OCI-LY1 (cell line): Measurements from ENCODE around the gene TPSAB1.
"Not testable (repeated sequence)": the region's sequence is repeated elsewhere in the genome, so short reads cannot be mapped to it uniquely, and the experiment has no call there.

Experiments
- H2AFZ ChIP-seq: fragments of 200-600 bp; sonication (generic), shearing (Covaris generic); 2 replicates; pipeline ENCODE4 v1.6.0; 2014; ENCODE audit warnings: antibody characterized with exemption, mild to moderate bottlenecking, low read length
- H3F3A ChIP-seq: fragments of 200-600 bp; sonication (generic), shearing (Covaris generic); 2 replicates; pipeline ENCODE4 v1.6.0; 2014; ENCODE audit warnings: mild to moderate bottlenecking, antibody characterized with exemption, low read length, moderate library complexity; ENCODE audit not compliant: insufficient read depth
- H3K27ac ChIP-seq: fragments of 200-600 bp; sonication (generic); 2 replicates; pipeline ENCODE4 v1.5.1; 2014; ENCODE audit warnings: low read length, mixed run types, mild to moderate bottlenecking, low read depth; ENCODE audit not compliant: poor library complexity, severe bottlenecking
- H3K27me3 ChIP-seq: fragments of 200-600 bp; sonication (generic); 2 replicates; pipeline ENCODE4 v1.6.0; 2014; ENCODE audit warnings: antibody characterized with exemption, mild to moderate bottlenecking, low read length, moderate library complexity; ENCODE audit not compliant: insufficient read depth
- H3K36me3 ChIP-seq: fragments of 200-600 bp; sonication (generic); 2 replicates; pipeline ENCODE4 v1.6.1; 2014; ENCODE audit warnings: mild to moderate bottlenecking, antibody characterized with exemption, low read length, moderate library complexity, mixed read lengths; ENCODE audit not compliant: insufficient read depth
- H3K4me1 ChIP-seq: fragments of 200-600 bp; sonication (generic); 2 replicates; pipeline ENCODE4 v1.5.1; 2014; ENCODE audit warnings: mild to moderate bottlenecking, low read length, moderate library complexity; ENCODE audit not compliant: insufficient read depth, severe bottlenecking
- H3K4me2 ChIP-seq: fragments of 200-600 bp; sonication (generic), shearing (Covaris generic); 2 replicates; pipeline ENCODE4 v1.6.1; 2014; ENCODE audit warnings: low read length
- H3K4me3 ChIP-seq: fragments of 200-600 bp; sonication (generic); 2 replicates; pipeline ENCODE4 v1.5.1; 2014; ENCODE audit warnings: low read length, low read depth, mild to moderate bottlenecking, mixed read lengths; ENCODE audit not compliant: poor library complexity, severe bottlenecking
- H3K79me2 ChIP-seq: fragments of 200-600 bp; shearing (Covaris generic); 2 replicates; pipeline ENCODE4 v1.6.1; 2016; ENCODE audit warnings: mixed run types, low read length, mixed read lengths; ENCODE audit not compliant: insufficient read depth
- H3K9ac ChIP-seq: fragments of 200-600 bp; sonication (generic), shearing (Covaris generic); 2 replicates; pipeline ENCODE4 v1.6.1; 2014; ENCODE audit warnings: mild to moderate bottlenecking, low read length, mixed read lengths
- H3K9me2 ChIP-seq: fragments of 200-600 bp; sonication (generic), shearing (Covaris generic); 2 replicates; pipeline ENCODE4 v1.6.1; 2014; ENCODE audit warnings: low read depth, mild to moderate bottlenecking, low read length, mixed read lengths
- H3K9me3 ChIP-seq: fragments of 200-600 bp; shearing (Covaris generic); 2 replicates; pipeline ENCODE4 v1.6.1; 2014; ENCODE audit warnings: low read length, mixed read lengths
- H4K20me1 ChIP-seq: fragments of 200-600 bp; sonication (generic), shearing (Covaris generic); 2 replicates; pipeline ENCODE4 v1.6.0; 2016; ENCODE audit warnings: mild to moderate bottlenecking, low read length; ENCODE audit not compliant: insufficient read depth
- EZH2 ChIP-seq: fragments of 200-600 bp; sonication (generic), shearing (Covaris generic); IDR thresholded peaks from 2 replicates; pipeline ENCODE4 v1.8.0; 2017; ENCODE audit warnings: borderline replicate concordance, mixed run types, mild to moderate bottlenecking, antibody characterized with exemption, low read length, moderate library complexity, mixed read lengths
- TF ChIP-seq, protein P1 (sequence below): fragments of 200-600 bp; sonication (generic), shearing (Covaris generic); IDR thresholded peaks from 2 replicates; pipeline ENCODE4 v1.5.1; 2017; ENCODE audit warnings: mild to moderate bottlenecking, antibody characterized with exemption, low read length, moderate library complexity, mixed read lengths

TPSAB1 gene

GRCh38 chr16:1245452-1246020 lies 5.0 kb downstream of the TPSAB1 start:
- no peaks in the 10 kb centered on the region for H3K36me3 ChIP-seq
- H3K9me2 ChIP-seq = no peaks in the 10 kb centered on the region
- H3K4me1 ChIP-seq = no peaks in the 10 kb centered on the region
- no peak overlapping the region for H3K27ac ChIP-seq
- H3K27me3 ChIP-seq = no peaks in the 10 kb centered on the region; the same call in 1 of the 2 replicates
- H3K9me3 ChIP-seq = no peaks in the 10 kb centered on the region
- no peaks in the 10 kb centered on the region for H3F3A ChIP-seq
- H4K20me1 ChIP-seq = no peaks in the 10 kb centered on the region
- no peak overlapping the region for H3K4me3 ChIP-seq
- no peak for TF ChIP-seq EZH2
- TF ChIP-seq, protein P1, sequence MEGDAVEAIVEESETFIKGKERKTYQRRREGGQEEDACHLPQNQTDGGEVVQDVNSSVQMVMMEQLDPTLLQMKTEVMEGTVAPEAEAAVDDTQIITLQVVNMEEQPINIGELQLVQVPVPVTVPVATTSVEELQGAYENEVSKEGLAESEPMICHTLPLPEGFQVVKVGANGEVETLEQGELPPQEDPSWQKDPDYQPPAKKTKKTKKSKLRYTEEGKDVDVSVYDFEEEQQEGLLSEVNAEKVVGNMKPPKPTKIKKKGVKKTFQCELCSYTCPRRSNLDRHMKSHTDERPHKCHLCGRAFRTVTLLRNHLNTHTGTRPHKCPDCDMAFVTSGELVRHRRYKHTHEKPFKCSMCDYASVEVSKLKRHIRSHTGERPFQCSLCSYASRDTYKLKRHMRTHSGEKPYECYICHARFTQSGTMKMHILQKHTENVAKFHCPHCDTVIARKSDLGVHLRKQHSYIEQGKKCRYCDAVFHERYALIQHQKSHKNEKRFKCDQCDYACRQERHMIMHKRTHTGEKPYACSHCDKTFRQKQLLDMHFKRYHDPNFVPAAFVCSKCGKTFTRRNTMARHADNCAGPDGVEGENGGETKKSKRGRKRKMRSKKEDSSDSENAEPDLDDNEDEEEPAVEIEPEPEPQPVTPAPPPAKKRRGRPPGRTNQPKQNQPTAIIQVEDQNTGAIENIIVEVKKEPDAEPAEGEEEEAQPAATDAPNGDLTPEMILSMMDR = no peak
- H3K79me2 ChIP-seq = no peaks in the 10 kb centered on the region
- no peak overlapping the region for H3K9ac ChIP-seq
- no peak overlapping the region for H2AFZ ChIP-seq
- no peak overlapping the region for H3K4me2 ChIP-seq

GRCh38 chr16:1247903-1248537 lies 7.5 kb downstream of the TPSAB1 start:
- not testable (repeated sequence) for H3K9me2 ChIP-seq, H3K36me3 ChIP-seq, H3K9me3 ChIP-seq, H3K4me2 ChIP-seq, H3K4me3 ChIP-seq, H3K4me1 ChIP-seq, H3K27me3 ChIP-seq, H4K20me1 ChIP-seq, H2AFZ ChIP-seq, H3K27ac ChIP-seq, H3F3A ChIP-seq, H3K79me2 ChIP-seq, H3K9ac ChIP-seq

GRCh38 chr16:1249031-1249755 lies 8.7 kb downstream of the TPSAB1 start:
- H3K9me2 ChIP-seq, H3K27me3 ChIP-seq, H2AFZ ChIP-seq, H3F3A ChIP-seq, H3K36me3 ChIP-seq, H3K9me3 ChIP-seq, H3K4me2 ChIP-seq, H4K20me1 ChIP-seq, H3K9ac ChIP-seq, H3K79me2 ChIP-seq, H3K27ac ChIP-seq, H3K4me3 ChIP-seq, H3K4me1 ChIP-seq: not testable (repeated sequence)

GRCh38 chr16:1253701-1254364 lies 13.3 kb downstream of the TPSAB1 start:
- not testable (repeated sequence) for H2AFZ ChIP-seq, H3K9me3 ChIP-seq, H3K79me2 ChIP-seq, H3K27me3 ChIP-seq, H3K4me3 ChIP-seq, H3K4me1 ChIP-seq, H3K27ac ChIP-seq, H3F3A ChIP-seq, H3K4me2 ChIP-seq, H3K9ac ChIP-seq, H3K36me3 ChIP-seq, H3K9me2 ChIP-seq, H4K20me1 ChIP-seq

GRCh38 chr16:1254821-1255220 lies 14.3 kb downstream of the TPSAB1 start:
- H3K36me3 ChIP-seq, H3K4me2 ChIP-seq: not testable (repeated sequence)

DNA sequence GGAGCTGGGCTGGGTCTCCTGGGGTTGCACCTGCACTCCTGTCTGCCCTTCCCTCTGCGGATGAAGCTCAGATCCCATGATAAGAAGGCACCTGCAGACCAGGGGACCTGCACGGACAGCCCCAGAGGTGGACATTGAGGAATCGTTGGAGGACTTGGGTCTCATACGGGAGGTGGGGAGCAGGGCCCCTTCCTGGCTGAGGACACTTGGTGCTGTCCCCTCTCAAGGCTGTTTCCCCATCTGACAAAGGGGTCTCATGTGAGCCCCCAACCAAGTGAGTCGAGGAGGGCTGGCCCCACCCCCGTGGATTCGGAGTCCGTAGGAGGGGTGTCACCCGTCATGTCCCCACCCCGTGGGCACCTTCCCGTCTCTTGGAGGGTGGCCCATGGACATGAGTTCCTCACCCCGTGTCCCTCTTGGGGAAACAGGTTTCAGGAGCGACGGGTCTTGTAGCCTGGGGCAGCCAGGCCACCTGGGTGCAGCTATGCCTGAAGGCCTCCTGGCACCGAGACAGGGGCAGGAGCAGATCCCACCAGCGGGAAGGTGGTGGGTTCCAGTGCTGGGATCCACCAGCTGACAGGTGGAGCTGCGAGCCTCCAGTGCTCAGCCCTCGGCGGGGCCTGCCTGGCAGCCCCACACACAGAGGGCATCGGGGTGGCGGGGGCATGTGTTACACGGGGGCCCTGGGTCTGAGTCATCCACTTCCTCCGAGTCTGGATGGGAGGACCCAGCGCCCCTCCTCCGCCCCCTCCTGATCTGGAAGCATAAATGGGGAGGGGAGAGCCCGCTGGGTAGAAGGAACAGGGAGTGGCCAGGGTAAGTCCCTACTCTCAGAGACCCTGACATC lies 15.0 kb downstream of the TPSAB1 start, which contains the start of gene TPSD1:
TSS of gene TPSD1 (plus strand) at position 794 of the 847 bp plus-strand sequence. CDS start 212 bp downstream, outside the sequence.
- H3K27me3 ChIP-seq, H2AFZ ChIP-seq, H3K9me3 ChIP-seq, H3K36me3 ChIP-seq, H3K4me3 ChIP-seq, H3K4me2 ChIP-seq, H3K4me1 ChIP-seq, H3F3A ChIP-seq, H4K20me1 ChIP-seq, H3K79me2 ChIP-seq, H3K9me2 ChIP-seq, H3K27ac ChIP-seq, H3K9ac ChIP-seq: not testable (repeated sequence)

More at GRCh38 chr16:1254821-1255220, 14.3 kb downstream of the TPSAB1 start:
- H3F3A ChIP-seq, H3K9me3 ChIP-seq, H3K79me2 ChIP-seq, H3K9me2 ChIP-seq, H3K9ac ChIP-seq, H3K27me3 ChIP-seq, H3K27ac ChIP-seq, H2AFZ ChIP-seq, H3K4me3 ChIP-seq, H4K20me1 ChIP-seq, H3K4me1 ChIP-seq: not testable (repeated sequence)
